Right atrium auricular region (tissue), 2 donors: ENCODE results near the gene IER3IP1. TPM values are rescaled to one million over a fixed set of nuclear protein-coding genes. Genes with fewer than 3 reads are reported as not detected.

Source experiments
- DNase-seq: peaks from one replicate; pipeline ENCODE4 v3.0.0-alpha.2; 2019; ENCODE audit warnings: low spot score
- H3K27ac ChIP-seq, 2 donors: fragments of 200-600 bp; sonication (generic); 1 replicate in 1 of 2; 2 replicates in 1 of 2; pipeline ENCODE4 v1.5.1; 2016 to 2019
- H3K27me3 ChIP-seq, 2 donors: fragments of 200-600 bp; sonication (generic); one replicate each; pipeline versions ENCODE4 v1.5.1 to v1.6.0; 2017 to 2019
- H3K36me3 ChIP-seq: fragments of 200-600 bp; sonication (generic); one replicate; pipeline ENCODE4 v1.5.1; 2016
- H3K4me1 ChIP-seq, 2 donors: fragments of 200-600 bp; sonication (generic); one replicate each; pipeline versions ENCODE4 v1.5.1 to v1.6.0; 2017 to 2019
- H3K4me3 ChIP-seq, 2 donors: fragments of 200-600 bp; sonication (generic); 1 replicate in 1 of 2; 2 replicates in 1 of 2; pipeline ENCODE4 v1.5.1; 2017 to 2019; ENCODE audit warnings: mild to moderate bottlenecking in 1 of 2, moderate library complexity in 1 of 2
- H3K9me3 ChIP-seq, 2 donors: fragments of 200-600 bp; sonication (generic); one replicate each; pipeline ENCODE4 v1.5.1; 2019
- CTCF ChIP-seq, 2 donors: fragments of 200-600 bp; sonication (generic); IDR thresholded peaks; one replicate each; pipeline ENCODE4 v1.5.1; 2019; ENCODE audit warnings: antibody characterized with exemption in 2 of 2
- total RNA-seq, 2 donors: library from RNA; depleted of rRNA; stranded (reverse); fragments of >200 nt; gene quantifications; one replicate each; pipeline ENCODE4 v1.1.0, GENCODE V29; 2016

Gene IER3IP1
- total RNA-seq, 2 donors from 2014 or later = 9.7 to 15.5 TPM

- Histone ChIP-seq H3K36me3 (no peaks in the 10 kb centered on the region), H3K4me3 (no peak overlapping the region), H3K27ac (no peak overlapping the region), H3K27me3 (no peaks in the 10 kb centered on the region), H3K9me3 (no peaks in the 10 kb centered on the region), H3K4me1 (peaks cover 0 to 10% of the 10 kb centered on the region in 2 donors)
- no peak for TF ChIP-seq CTCF (IDR thresholded peaks at IDR 0.05)
- DNase-seq = no peak
Measured at GRCh38 chr18:47143153-47143552, 33.0 kb downstream of the IER3IP1 start.

DNA sequence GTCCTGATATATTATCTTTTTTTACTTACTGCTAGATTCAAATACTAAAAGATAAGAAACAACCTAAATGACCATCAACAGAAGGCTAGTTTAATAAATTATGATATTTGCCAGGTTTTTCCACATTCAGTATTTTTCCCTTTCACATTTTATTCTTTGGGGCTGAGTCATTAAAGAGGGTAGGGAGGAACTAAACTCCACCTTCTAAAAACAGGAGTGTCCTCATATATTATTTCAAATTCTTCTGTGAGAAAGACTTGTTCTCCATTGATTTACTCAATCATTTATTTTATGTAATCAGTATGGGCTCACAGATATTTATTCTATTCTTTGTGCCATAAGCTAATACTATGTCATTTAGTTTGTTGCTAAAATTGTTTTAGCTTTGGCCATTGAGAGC, 34.9 kb downstream of the IER3IP1 start:
- no peak overlapping the region for H3K27ac ChIP-seq
- peaks cover 0 to 10% of the 10 kb centered on the region in 2 donors for H3K4me1 ChIP-seq
- H3K27me3 ChIP-seq = no peaks in the 10 kb centered on the region
- no peak for DNase-seq
- peaks cover 1% of the 10 kb centered on the region for H3K36me3 ChIP-seq
- H3K4me3 ChIP-seq = no peak overlapping the region
- TF ChIP-seq CTCF (IDR thresholded peaks at IDR 0.05) = no peak
- no peaks in the 10 kb centered on the region for H3K9me3 ChIP-seq

GRCh38 chr18:47121146-47121545, 55.0 kb downstream of the IER3IP1 start:
- no peak overlapping the region for H3K4me3 ChIP-seq
- no peak for DNase-seq
- H3K27ac ChIP-seq = no peak overlapping the region
- H3K27me3 ChIP-seq = no peaks in the 10 kb centered on the region
- peaks cover 0 to 4% of the 10 kb centered on the region in 2 donors for H3K4me1 ChIP-seq
- H3K9me3 ChIP-seq = no peaks in the 10 kb centered on the region
- no peak for TF ChIP-seq CTCF (IDR thresholded peaks at IDR 0.05)
- peaks cover 3% of the 10 kb centered on the region for H3K36me3 ChIP-seq

DNA sequence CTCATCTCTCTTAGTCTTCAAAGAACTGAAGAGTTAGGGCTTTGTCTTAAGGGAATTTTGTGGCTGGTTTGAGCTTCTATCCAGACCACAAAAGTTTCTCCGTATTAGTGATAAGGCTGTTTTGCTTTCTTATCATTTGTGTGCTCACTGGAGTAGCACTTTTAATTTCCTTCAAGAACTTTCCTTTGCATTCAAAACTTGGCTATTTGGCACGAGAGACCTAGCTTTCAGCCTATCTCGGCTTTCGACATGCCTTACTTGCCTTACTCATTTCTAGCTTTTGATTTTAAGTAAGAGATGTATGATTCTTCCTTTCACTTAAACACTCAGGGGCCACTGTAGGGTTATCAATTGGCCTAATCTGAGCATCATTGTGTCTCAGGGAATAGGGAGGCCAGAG, 55.7 kb downstream of the IER3IP1 start:
- Histone ChIP-seq H3K36me3 (peaks cover 5% of the 10 kb centered on the region), H3K4me1 (peaks cover 0 to 4% of the 10 kb centered on the region in 2 donors), H3K27me3 (no peaks in the 10 kb centered on the region), H3K9me3 (no peaks in the 10 kb centered on the region), H3K27ac (no peak overlapping the region), H3K4me3 (no peak overlapping the region)
- TF ChIP-seq CTCF (IDR thresholded peaks at IDR 0.05) = no peak
- no peak for DNase-seq

DNA sequence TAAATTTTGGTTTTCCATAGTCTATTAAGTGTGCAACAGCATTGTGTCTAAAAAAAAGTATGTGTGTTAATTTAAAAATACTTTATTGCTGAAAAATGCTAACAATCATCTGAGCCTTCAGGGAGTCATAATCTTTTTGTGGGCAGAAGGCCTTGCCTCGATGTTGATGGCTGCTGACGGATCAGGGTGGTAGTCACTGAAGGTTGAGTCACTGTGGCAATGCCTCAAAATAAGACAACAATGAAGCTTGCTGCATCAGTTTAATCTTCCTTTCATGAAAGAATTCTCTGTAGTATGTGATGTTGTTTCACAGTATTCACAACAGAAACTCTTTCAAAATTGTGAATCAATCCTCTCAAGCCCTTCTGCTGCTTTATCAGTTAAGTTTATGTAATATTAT, 57.2 kb downstream of the IER3IP1 start:
- no peak for TF ChIP-seq CTCF (IDR thresholded peaks at IDR 0.05)
- Histone ChIP-seq H3K27ac (no peak overlapping the region), H3K36me3 (peaks cover 19% of the 10 kb centered on the region), H3K9me3 (no peaks in the 10 kb centered on the region), H3K27me3 (no peaks in the 10 kb centered on the region), H3K4me3 (no peak overlapping the region), H3K4me1 (peaks cover 0 to 4% of the 10 kb centered on the region in 2 donors)
- DNase-seq = no peak

DNA sequence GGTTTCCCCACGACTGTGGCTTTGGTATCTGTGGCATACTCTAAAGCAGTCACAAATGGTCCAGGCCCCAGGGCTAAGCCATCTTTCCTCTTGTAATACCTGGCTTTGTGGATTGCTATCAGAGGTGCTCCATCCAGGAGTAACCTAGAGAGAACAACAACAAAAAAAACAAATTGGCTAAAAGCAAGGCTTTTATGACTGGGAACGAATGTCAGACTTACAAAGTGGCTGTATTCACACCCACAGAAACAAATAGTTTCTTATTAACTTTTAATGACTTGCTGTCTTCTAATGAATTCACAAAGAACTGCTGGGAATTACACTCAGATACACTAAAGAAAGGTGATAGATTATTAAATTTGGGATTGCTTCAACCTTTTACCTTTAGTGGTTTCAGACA, 61.0 kb downstream of the IER3IP1 start:
- Histone ChIP-seq H3K36me3 (peaks cover 49% of the 10 kb centered on the region), H3K9me3 (no peaks in the 10 kb centered on the region), H3K27ac (no peak overlapping the region), H3K4me3 (no peak overlapping the region), H3K27me3 (no peaks in the 10 kb centered on the region), H3K4me1 (peaks cover 0 to 4% of the 10 kb centered on the region in 2 donors)
- no peak for DNase-seq
- no peak for TF ChIP-seq CTCF (IDR thresholded peaks at IDR 0.05)
